HepG2 (cell line): Measurements from ENCODE around the gene HLA-B. TPM values are rescaled to one million over a fixed set of nuclear protein-coding genes. Genes with fewer than 3 reads are reported as not detected.

Source experiments
- ATF1 ChIP-seq: IDR thresholded peaks from 2 replicates; pipeline ENCODE4 v1.6.1; 2016; ENCODE audit warnings: mild to moderate bottlenecking, control low read depth
- HDAC1 ChIP-seq: sonication (generic); formaldehyde crosslinking; IDR thresholded peaks from 2 replicates; pipeline ENCODE4 v1.5.1; 2020; ENCODE audit warnings: mild to moderate bottlenecking, missing genetic modification reagents
- KDM5B ChIP-seq: sonication (generic); formaldehyde crosslinking; IDR thresholded peaks from 2 replicates; pipeline ENCODE4 v1.4.0; 2020; ENCODE audit warnings: missing genetic modification reagents, mild to moderate bottlenecking, borderline replicate concordance
- NR2C2 ChIP-seq: sonication (generic); formaldehyde crosslinking; IDR thresholded peaks from 2 replicates; pipeline ENCODE4 v1.4.0; 2020; ENCODE audit warnings: missing genetic modification reagents, mild to moderate bottlenecking, moderate library complexity, borderline replicate concordance
- POGZ ChIP-seq: sonication (generic); formaldehyde crosslinking; IDR thresholded peaks from 2 replicates; pipeline ENCODE4 v1.4.0; 2020; ENCODE audit warnings: mild to moderate bottlenecking, missing genetic modification reagents
- POLR2A ChIP-seq, 2 experiments: IDR thresholded peaks; 2 replicates each; pipeline ENCODE4 v1.6.1; 2011; ENCODE audit warnings: low read depth in 2 of 2, low read length in 2 of 2, mild to moderate bottlenecking in 1 of 2, moderate library complexity in 1 of 2; ENCODE audit not compliant: insufficient read depth in 1 of 2
- PRPF4 ChIP-seq: fragments of 200-400 bp; formaldehyde crosslinking; IDR thresholded peaks from 2 replicates; pipeline ENCODE4 v1.6.1; 2016; ENCODE audit warnings: low read length, low read depth; ENCODE audit not compliant: poor library complexity, severe bottlenecking
- RAD21 ChIP-seq: fragments of 450-650 bp; formaldehyde crosslinking; IDR thresholded peaks from 2 replicates; pipeline ENCODE4 v1.5.0; 2020; ENCODE audit warnings: mild to moderate bottlenecking
- SNAI1 ChIP-seq: sonication (generic); formaldehyde crosslinking; IDR thresholded peaks from 2 replicates; pipeline ENCODE4 v1.5.0; 2020; ENCODE audit warnings: mild to moderate bottlenecking, missing genetic modification reagents, borderline replicate concordance
- TAF1 ChIP-seq: sonication (generic); formaldehyde crosslinking; IDR thresholded peaks from 2 replicates; pipeline ENCODE4 v1.4.0; 2020; ENCODE audit warnings: missing genetic modification reagents
- ZNF160 ChIP-seq: sonication (generic); formaldehyde crosslinking; IDR thresholded peaks from 2 replicates; pipeline ENCODE4 v1.8.0; 2022; ENCODE audit warnings: mild to moderate bottlenecking, inconsistent platforms, missing genetic modification reagents
- ZNF530 ChIP-seq: sonication (generic); formaldehyde crosslinking; IDR thresholded peaks from 2 replicates; pipeline ENCODE4 v1.5.0; 2020; ENCODE audit warnings: low read depth, mild to moderate bottlenecking, missing genetic modification reagents
- ZNF777 ChIP-seq: sonication (generic); formaldehyde crosslinking; IDR thresholded peaks from 2 replicates; pipeline ENCODE4 v1.4.0; 2020; ENCODE audit warnings: missing genetic modification reagents
- ZNF878 ChIP-seq: sonication (generic); formaldehyde crosslinking; IDR thresholded peaks from 2 replicates; pipeline ENCODE4 v1.8.1; 2023; ENCODE audit warnings: mild to moderate bottlenecking, missing genetic modification reagents, moderate library complexity
- polyA plus RNA-seq, 8 experiments: library from polyadenylated mRNA; depleted of rRNA in 3 of 8; stranded (reverse) in 7 of 8; unstranded in 1 of 8; fragments of >200 nt; fragmentation: Illumina TruSeq in 4 of 8; extraction: Trizol in 4 of 8; gene quantifications; 2 replicates each; pipeline versions ENCODE4 v1.2.1 to v1.2.3, GENCODE V29; 2011 to 2016; ENCODE audit warnings: low read depth in 4 of 8, missing spikeins in 1 of 8, mixed read lengths in 1 of 8; ENCODE audit not compliant: insufficient read depth in 1 of 8
- total RNA-seq, 5 experiments: library from RNA; depleted of rRNA; stranded (reverse); fragments of >200 nt; fragmentation: Illumina TruSeq; extraction: Trizol; gene quantifications; 2 replicates each; pipeline ENCODE4 v1.2.3, GENCODE V29; 2016; ENCODE audit warnings: low read depth in 1 of 5
- TF ChIP-seq, protein P1 (sequence below): sonication (generic); formaldehyde crosslinking; IDR thresholded peaks from 2 replicates; pipeline ENCODE4 v1.4.0; 2020; ENCODE audit warnings: missing genetic modification reagents, mild to moderate bottlenecking, borderline replicate concordance
- TF ChIP-seq, protein P2 (sequence below): sonication (generic); formaldehyde crosslinking; IDR thresholded peaks from 2 replicates; pipeline ENCODE4 v1.4.0; 2020; ENCODE audit warnings: missing genetic modification reagents
- TF ChIP-seq, protein P3 (sequence below): IDR thresholded peaks from 2 replicates; pipeline ENCODE4 v1.6.1; 2012; ENCODE audit warnings: inconsistent platforms
- TF ChIP-seq, protein P4 (sequence below): sonication (generic); formaldehyde crosslinking; IDR thresholded peaks from 2 replicates; pipeline ENCODE4 v1.4.0; 2020; ENCODE audit warnings: missing genetic modification reagents
- TF ChIP-seq, protein P5 (sequence below): sonication (generic); formaldehyde crosslinking; IDR thresholded peaks from 2 replicates; pipeline ENCODE4 v1.4.0; 2020; ENCODE audit warnings: missing genetic modification reagents
- TF ChIP-seq, protein P6 (sequence below): sonication (generic); formaldehyde crosslinking; IDR thresholded peaks from 2 replicates; pipeline ENCODE4 v1.4.0; 2020; ENCODE audit warnings: missing genetic modification reagents, mild to moderate bottlenecking, borderline replicate concordance

Gene HLA-B
- total and polyA plus RNA-seq, 2 of the 13 experiments (the other 11 are each of a cell fraction or from before 2014, with no cell fraction given), result 35.3 to 88.9 TPM

DNA sequence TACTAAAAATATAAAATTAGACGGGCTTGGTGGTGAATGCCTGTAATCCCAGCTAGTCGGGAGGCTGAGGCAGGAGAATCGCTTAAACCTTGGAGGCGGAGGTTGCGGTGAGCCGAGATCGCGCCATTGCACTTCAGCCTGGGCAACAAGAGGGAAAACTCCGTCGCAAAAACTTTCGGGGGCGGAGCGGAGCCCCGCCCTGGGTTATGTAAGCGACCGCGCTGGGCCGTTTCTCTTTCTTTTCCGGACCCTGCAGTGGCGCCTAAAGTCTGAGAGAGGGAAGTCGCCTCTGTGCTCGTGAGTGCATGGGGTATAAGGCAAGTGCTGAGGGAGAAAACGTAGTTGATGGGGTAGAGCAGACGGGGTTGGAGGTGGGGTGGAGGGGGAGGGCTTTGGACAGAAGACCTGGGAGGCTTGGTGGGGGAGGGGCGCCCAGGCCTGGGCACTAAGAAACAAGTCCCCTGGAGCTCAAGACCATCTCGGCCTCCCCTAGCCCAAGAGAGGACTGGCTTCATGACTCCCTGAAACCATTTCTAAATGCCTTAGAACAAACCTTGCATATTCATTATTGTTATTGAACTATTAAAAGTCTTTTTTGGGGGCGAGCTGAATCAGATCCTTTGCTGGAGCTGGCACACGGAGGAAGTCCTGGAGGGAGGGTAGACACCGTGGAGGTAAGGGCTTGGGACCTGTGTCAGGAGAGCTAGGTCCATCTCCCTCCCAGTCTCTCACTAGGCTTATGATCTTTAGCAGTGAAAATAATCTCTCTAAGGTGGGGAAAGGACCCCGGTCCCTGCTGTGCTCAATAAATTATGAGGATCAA, 43.7 kb upstream of the HLA-B start (continued):
- TF ChIP-seq HDAC1 (CRISPR knock-in tag) (peak; percentile 20; the same call in 1 of the 2 replicates), KDM5B (CRISPR knock-in tag) (peak; percentile 59; the same call in 1 of the 2 replicates), NR2C2 (CRISPR knock-in tag) (no peak), PRPF4 (peak; percentile 64), ZNF878 (CRISPR knock-in tag) (0 out of 2 replicates have a peak, but pooled peaks have one; percentile 38), RAD21 (CRISPR knock-in tag) (peak; percentile 27; the same call in 1 of the 2 replicates), SNAI1 (CRISPR knock-in tag) (0 out of 2 replicates have a peak, but pooled peaks have one; percentile 63), POLR2A (IDR thresholded peaks at IDR 0.05; ENCODE audit: insufficient read depth in 1 of 2, low read depth in 2 of 2, low read length in 2 of 2) (peak in 1 of 2 experiments; percentile 72; a peak in 3 of 4 replicates), POGZ (no peak; the same call in 1 of the 2 replicates), ZNF777 (CRISPR knock-in tag) (peak; percentile 64; the same call in 1 of the 2 replicates), ZNF530 (CRISPR knock-in tag) (no peak), ZNF160 (CRISPR knock-in tag) (no peak), TAF1 (CRISPR knock-in tag) (0 out of 2 replicates have a peak, but pooled peaks have one; percentile 10), ATF1 (CRISPR knock-in tag) (peak; percentile 32; the same call in 1 of the 2 replicates)
- TF ChIP-seq, protein P1, sequence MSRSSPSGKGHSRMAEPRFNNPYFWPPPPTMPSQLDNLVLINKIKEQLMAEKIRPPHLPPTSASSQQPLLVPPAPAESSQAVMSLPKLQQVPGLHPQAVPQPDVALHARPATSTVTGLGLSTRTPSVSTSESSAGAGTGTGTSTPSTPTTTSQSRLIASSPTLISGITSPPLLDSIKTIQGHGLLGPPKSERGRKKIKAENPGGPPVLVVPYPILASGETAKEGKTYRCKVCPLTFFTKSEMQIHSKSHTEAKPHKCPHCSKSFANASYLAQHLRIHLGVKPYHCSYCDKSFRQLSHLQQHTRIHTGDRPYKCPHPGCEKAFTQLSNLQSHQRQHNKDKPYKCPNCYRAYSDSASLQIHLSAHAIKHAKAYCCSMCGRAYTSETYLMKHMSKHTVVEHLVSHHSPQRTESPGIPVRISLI (CRISPR knock-in tag), result 0 out of 2 replicates have a peak, but pooled peaks have one; percentile 4
- TF ChIP-seq, protein P2, sequence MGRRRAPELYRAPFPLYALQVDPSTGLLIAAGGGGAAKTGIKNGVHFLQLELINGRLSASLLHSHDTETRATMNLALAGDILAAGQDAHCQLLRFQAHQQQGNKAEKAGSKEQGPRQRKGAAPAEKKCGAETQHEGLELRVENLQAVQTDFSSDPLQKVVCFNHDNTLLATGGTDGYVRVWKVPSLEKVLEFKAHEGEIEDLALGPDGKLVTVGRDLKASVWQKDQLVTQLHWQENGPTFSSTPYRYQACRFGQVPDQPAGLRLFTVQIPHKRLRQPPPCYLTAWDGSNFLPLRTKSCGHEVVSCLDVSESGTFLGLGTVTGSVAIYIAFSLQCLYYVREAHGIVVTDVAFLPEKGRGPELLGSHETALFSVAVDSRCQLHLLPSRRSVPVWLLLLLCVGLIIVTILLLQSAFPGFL (CRISPR knock-in tag), result 0 out of 2 replicates have a peak, but pooled peaks have one; percentile 43
- TF ChIP-seq, protein P3, sequence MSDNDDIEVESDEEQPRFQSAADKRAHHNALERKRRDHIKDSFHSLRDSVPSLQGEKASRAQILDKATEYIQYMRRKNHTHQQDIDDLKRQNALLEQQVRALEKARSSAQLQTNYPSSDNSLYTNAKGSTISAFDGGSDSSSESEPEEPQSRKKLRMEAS, result 0 out of 2 replicates have a peak, but pooled peaks have one; percentile 3
- TF ChIP-seq, protein P4, sequence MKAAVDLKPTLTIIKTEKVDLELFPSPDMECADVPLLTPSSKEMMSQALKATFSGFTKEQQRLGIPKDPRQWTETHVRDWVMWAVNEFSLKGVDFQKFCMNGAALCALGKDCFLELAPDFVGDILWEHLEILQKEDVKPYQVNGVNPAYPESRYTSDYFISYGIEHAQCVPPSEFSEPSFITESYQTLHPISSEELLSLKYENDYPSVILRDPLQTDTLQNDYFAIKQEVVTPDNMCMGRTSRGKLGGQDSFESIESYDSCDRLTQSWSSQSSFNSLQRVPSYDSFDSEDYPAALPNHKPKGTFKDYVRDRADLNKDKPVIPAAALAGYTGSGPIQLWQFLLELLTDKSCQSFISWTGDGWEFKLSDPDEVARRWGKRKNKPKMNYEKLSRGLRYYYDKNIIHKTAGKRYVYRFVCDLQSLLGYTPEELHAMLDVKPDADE, result 0 out of 2 replicates have a peak, but pooled peaks have one; percentile 35
- TF ChIP-seq, protein P5, sequence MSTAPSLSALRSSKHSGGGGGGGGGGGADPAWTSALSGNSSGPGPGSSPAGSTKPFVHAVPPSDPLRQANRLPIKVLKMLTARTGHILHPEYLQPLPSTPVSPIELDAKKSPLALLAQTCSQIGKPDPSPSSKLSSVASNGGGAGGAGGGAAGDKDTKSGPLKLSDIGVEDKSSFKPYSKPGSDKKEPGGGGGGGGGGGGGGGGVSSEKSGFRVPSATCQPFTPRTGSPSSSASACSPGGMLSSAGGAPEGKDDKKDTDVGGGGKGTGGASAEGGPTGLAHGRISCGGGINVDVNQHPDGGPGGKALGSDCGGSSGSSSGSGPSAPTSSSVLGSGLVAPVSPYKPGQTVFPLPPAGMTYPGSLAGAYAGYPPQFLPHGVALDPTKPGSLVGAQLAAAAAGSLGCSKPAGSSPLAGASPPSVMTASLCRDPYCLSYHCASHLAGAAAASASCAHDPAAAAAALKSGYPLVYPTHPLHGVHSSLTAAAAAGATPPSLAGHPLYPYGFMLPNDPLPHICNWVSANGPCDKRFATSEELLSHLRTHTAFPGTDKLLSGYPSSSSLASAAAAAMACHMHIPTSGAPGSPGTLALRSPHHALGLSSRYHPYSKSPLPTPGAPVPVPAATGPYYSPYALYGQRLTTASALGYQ, result peak; percentile 18; the same call in 1 of the 2 replicates
- TF ChIP-seq, protein P6, sequence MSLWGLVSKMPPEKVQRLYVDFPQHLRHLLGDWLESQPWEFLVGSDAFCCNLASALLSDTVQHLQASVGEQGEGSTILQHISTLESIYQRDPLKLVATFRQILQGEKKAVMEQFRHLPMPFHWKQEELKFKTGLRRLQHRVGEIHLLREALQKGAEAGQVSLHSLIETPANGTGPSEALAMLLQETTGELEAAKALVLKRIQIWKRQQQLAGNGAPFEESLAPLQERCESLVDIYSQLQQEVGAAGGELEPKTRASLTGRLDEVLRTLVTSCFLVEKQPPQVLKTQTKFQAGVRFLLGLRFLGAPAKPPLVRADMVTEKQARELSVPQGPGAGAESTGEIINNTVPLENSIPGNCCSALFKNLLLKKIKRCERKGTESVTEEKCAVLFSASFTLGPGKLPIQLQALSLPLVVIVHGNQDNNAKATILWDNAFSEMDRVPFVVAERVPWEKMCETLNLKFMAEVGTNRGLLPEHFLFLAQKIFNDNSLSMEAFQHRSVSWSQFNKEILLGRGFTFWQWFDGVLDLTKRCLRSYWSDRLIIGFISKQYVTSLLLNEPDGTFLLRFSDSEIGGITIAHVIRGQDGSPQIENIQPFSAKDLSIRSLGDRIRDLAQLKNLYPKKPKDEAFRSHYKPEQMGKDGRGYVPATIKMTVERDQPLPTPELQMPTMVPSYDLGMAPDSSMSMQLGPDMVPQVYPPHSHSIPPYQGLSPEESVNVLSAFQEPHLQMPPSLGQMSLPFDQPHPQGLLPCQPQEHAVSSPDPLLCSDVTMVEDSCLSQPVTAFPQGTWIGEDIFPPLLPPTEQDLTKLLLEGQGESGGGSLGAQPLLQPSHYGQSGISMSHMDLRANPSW (CRISPR knock-in tag), result no peak
